Neural cell (in vitro differentiated cells): ENCODE data around the gene USP28. TPM values are rescaled to one million over a fixed set of nuclear protein-coding genes. Genes with fewer than 3 reads are reported as not detected.
"Not testable (repeated sequence)": the region's sequence is repeated elsewhere in the genome, so short reads cannot be mapped to it uniquely, and the experiment has no call there.

Source experiments
- H2AFZ ChIP-seq: fragments of 200-600, 300-800 bp; sonication (generic), shearing (Covaris generic); 2 replicates; pipeline ENCODE4 v1.6.0; 2014; ENCODE audit warnings: low read depth, mild to moderate bottlenecking, antibody characterized with exemption, low read length, moderate library complexity
- H3F3A ChIP-seq: fragments of 200-600 bp; shearing (Covaris generic); 2 replicates; pipeline ENCODE4 v1.6.1; 2016; ENCODE audit warnings: mild to moderate bottlenecking, moderate library complexity, mixed read lengths, antibody characterized with exemption, low read length; ENCODE audit not compliant: insufficient read depth, poor library complexity, severe bottlenecking
- H3K27ac ChIP-seq: fragments of 200-600, 300-800 bp; sonication (generic), shearing (Covaris generic); 2 replicates; pipeline ENCODE4 v1.5.1; 2014; ENCODE audit warnings: mild to moderate bottlenecking, low read length, moderate library complexity
- H3K27me3 ChIP-seq: fragments of 300-800, 200-600 bp; sonication (generic), shearing (Covaris generic); 2 replicates; pipeline ENCODE4 v1.6.0; 2014; ENCODE audit warnings: mild to moderate bottlenecking, low read depth, low read length, moderate library complexity; ENCODE audit not compliant: insufficient read depth
- H3K36me3 ChIP-seq: fragments of 300-800, 200-600 bp; sonication (generic), shearing (Covaris generic); 2 replicates; pipeline ENCODE4 v1.5.1; 2014; ENCODE audit warnings: mild to moderate bottlenecking, antibody characterized with exemption, low read length, moderate library complexity; ENCODE audit not compliant: insufficient read depth
- H3K4me2 ChIP-seq: fragments of 300-800, 200-600 bp; sonication (generic), shearing (Covaris generic); 2 replicates; pipeline ENCODE4 v1.6.0; 2014; ENCODE audit warnings: mild to moderate bottlenecking, low read length
- H3K4me3 ChIP-seq: fragments of 300-800, 200-600 bp; sonication (generic), shearing (Covaris generic); 2 replicates; pipeline ENCODE4 v1.5.1; 2014; ENCODE audit warnings: mild to moderate bottlenecking, low read length, moderate library complexity
- H3K79me2 ChIP-seq: fragments of 200-600 bp; shearing (Covaris generic); replicated peaks from 2 replicates; pipeline ENCODE4 v1.6.0; 2014; ENCODE audit warnings: mild to moderate bottlenecking, low read length, moderate library complexity; ENCODE audit not compliant: insufficient read depth
- H3K9ac ChIP-seq: fragments of 300-800, 200-600 bp; sonication (generic), shearing (Covaris generic); 2 replicates; pipeline ENCODE4 v1.6.1; 2016; ENCODE audit warnings: mild to moderate bottlenecking, low read length, mixed read lengths
- H3K9me2 ChIP-seq: fragments of 200-600 bp; shearing (Covaris generic); 2 replicates; pipeline ENCODE4 v1.6.1; 2016; ENCODE audit warnings: mild to moderate bottlenecking, low read length, mixed read lengths; ENCODE audit not compliant: insufficient read depth
- H3K9me3 ChIP-seq: fragments of 200-600, 300-800 bp; sonication (generic), shearing (Covaris generic); 2 replicates; pipeline ENCODE4 v1.6.1; 2016; ENCODE audit warnings: mild to moderate bottlenecking, mixed run types, low read length, moderate library complexity, mixed read lengths
- H4K20me1 ChIP-seq: fragments of 200-600 bp; shearing (Covaris generic); 2 replicates; pipeline ENCODE4 v1.6.1; 2016; ENCODE audit warnings: mild to moderate bottlenecking, mixed run types; ENCODE audit not compliant: insufficient read depth
- CTCF ChIP-seq: fragments of 450-650 bp; IDR thresholded peaks from 2 replicates; pipeline ENCODE4 v1.5.1; 2014; ENCODE audit warnings: antibody characterized with exemption, mild to moderate bottlenecking, moderate library complexity; ENCODE audit not compliant: poor library complexity, severe bottlenecking
- EP300 ChIP-seq: fragments of 450-650 bp; conservative IDR thresholded peaks from 2 replicates; pipeline ENCODE4 v1.6.1; 2014; ENCODE audit warnings: antibody characterized with exemption, mild to moderate bottlenecking, moderate library complexity; ENCODE audit not compliant: poor library complexity, severe bottlenecking
- EZH2 ChIP-seq: fragments of 200-600, 300-800 bp; shearing (Covaris generic), sonication (generic); IDR thresholded peaks from 2 replicates; pipeline ENCODE4 v1.6.1; 2014; ENCODE audit warnings: antibody characterized with exemption, low read length, borderline replicate concordance, mild to moderate bottlenecking; ENCODE audit not compliant: insufficient read depth, poor library complexity, severe bottlenecking
- MXI1 ChIP-seq: fragments of 450-650 bp; conservative IDR thresholded peaks from 2 replicates; pipeline ENCODE4 v1.6.1; 2014; ENCODE audit warnings: antibody characterized with exemption, mild to moderate bottlenecking; ENCODE audit not compliant: poor library complexity, severe bottlenecking
- POLR2AphosphoS5 ChIP-seq: IDR thresholded peaks from 2 replicates; pipeline ENCODE4 v1.6.1; 2012
- RAD21 ChIP-seq: fragments of 450-650 bp; conservative IDR thresholded peaks from 2 replicates; pipeline ENCODE4 v1.6.1; 2014; ENCODE audit warnings: antibody characterized with exemption, mild to moderate bottlenecking, moderate library complexity
- REST ChIP-seq: IDR thresholded peaks from 2 replicates; pipeline ENCODE4 v1.6.1; 2012; ENCODE audit warnings: borderline replicate concordance
- SMC3 ChIP-seq: fragments of 450-650 bp; conservative IDR thresholded peaks from 2 replicates; pipeline ENCODE4 v1.6.1; 2014; ENCODE audit warnings: antibody characterized with exemption, mild to moderate bottlenecking, moderate library complexity; ENCODE audit not compliant: poor library complexity
- TAF1 ChIP-seq: IDR thresholded peaks from 2 replicates; pipeline ENCODE4 v1.6.1; 2012; ENCODE audit warnings: low read depth
- polyA plus RNA-seq: library from polyadenylated mRNA; depleted of rRNA; stranded (reverse); fragments of >200 nt; gene quantifications from 2 replicates; pipeline ENCODE4 v1.2.3, GENCODE V29; 2014

The USP28 gene
- polyA plus RNA-seq, 1 donor from 2014 or later, result 16.0 TPM

- Histone ChIP-seq H2AFZ (no peak overlapping the region), H3K9me3 (no peaks in the 10 kb centered on the region), H3K27me3 (no peaks in the 10 kb centered on the region), H3K27ac (no peak overlapping the region), H3F3A (no peaks in the 10 kb centered on the region), H4K20me1 (no peaks in the 10 kb centered on the region), H3K4me3 (no peak overlapping the region), H3K79me2 (no peaks in the 10 kb centered on the region), H3K9me2 (no peaks in the 10 kb centered on the region), H3K9ac (no peak overlapping the region), H3K4me2 (no peak overlapping the region), H3K36me3 (no peaks in the 10 kb centered on the region)
- TF ChIP-seq SMC3, result no peak
- TF ChIP-seq MXI1, result no peak
- no peak for TF ChIP-seq REST
- TF ChIP-seq POLR2AphosphoS5, result no peak
- no peak for TF ChIP-seq RAD21
- no peak for TF ChIP-seq TAF1
- TF ChIP-seq EZH2, result no peak
- no peak for TF ChIP-seq EP300
- no peak for TF ChIP-seq CTCF
Measured at GRCh38 chr11:113764527-113765219, 110.7 kb downstream of the USP28 start.

- H3K4me2 ChIP-seq, H3K9me2 ChIP-seq, H2AFZ ChIP-seq, H3K9me3 ChIP-seq, H3K4me3 ChIP-seq, H3K79me2 ChIP-seq, H4K20me1 ChIP-seq, H3K27me3 ChIP-seq, H3K27ac ChIP-seq, H3K36me3 ChIP-seq, H3K9ac ChIP-seq, H3F3A ChIP-seq: not testable (repeated sequence)
Measured at GRCh38 chr11:113763040-113763439, 112.3 kb downstream of the USP28 start.

GRCh38 chr11:113760241-113760640, 115.1 kb downstream of the USP28 start:
- H3K27me3 ChIP-seq, result no peaks in the 10 kb centered on the region
- no peak overlapping the region for H3K4me3 ChIP-seq
- H3K4me2 ChIP-seq, result no peak overlapping the region
- H2AFZ ChIP-seq, result no peak overlapping the region
- peaks cover 6% of the 10 kb centered on the region for H3K36me3 ChIP-seq
- no peak overlapping the region for H3K27ac ChIP-seq
- TF ChIP-seq EP300 (no peak), EZH2 (no peak), SMC3 (no peak), TAF1 (no peak), CTCF (no peak), REST (no peak), MXI1 (no peak), POLR2AphosphoS5 (no peak), RAD21 (no peak)
- no peaks in the 10 kb centered on the region for H3K9me3 ChIP-seq
- no peaks in the 10 kb centered on the region for H3K79me2 ChIP-seq
- H3K9me2 ChIP-seq, result no peaks in the 10 kb centered on the region
- H3K9ac ChIP-seq, result no peak overlapping the region
- no peaks in the 10 kb centered on the region for H3F3A ChIP-seq
- no peaks in the 10 kb centered on the region for H4K20me1 ChIP-seq
